K562 (cell line): ENCODE data around the gene PARD3B. TPM values are rescaled to one million over a fixed set of nuclear protein-coding genes. Genes with fewer than 3 reads are reported as not detected.

Experiments used
- CEBPG ChIP-seq, 3 experiments: fragments of 200-800 bp in 1 of 3; sonication (Bioruptor generic) in 1 of 3; sonication (generic) in 1 of 3; formaldehyde crosslinking in 1 of 3; IDR thresholded peaks in 2 of 3; conservative IDR thresholded peaks in 1 of 3; 2 replicates each; pipeline versions ENCODE4 v1.6.1 to v1.8.0; 2016 to 2022; ENCODE audit warnings: missing compliant biosample characterization in 2 of 3, missing genetic modification characterization in 2 of 3, mild to moderate bottlenecking in 1 of 3, missing genetic modification reagents in 1 of 3
- ELK3 ChIP-seq: fragments of 450-650 bp; formaldehyde crosslinking; IDR thresholded peaks from 2 replicates; pipeline ENCODE4 v1.4.0; 2020; ENCODE audit warnings: mild to moderate bottlenecking
- MGA ChIP-seq: fragments of 450-650 bp; IDR thresholded peaks from 2 replicates; pipeline ENCODE4 v1.6.1; 2016; ENCODE audit warnings: mild to moderate bottlenecking, moderate library complexity
- SREBF2 ChIP-seq: sonication (generic); formaldehyde crosslinking; IDR thresholded peaks from 2 replicates; pipeline ENCODE4 v1.4.0; 2020; ENCODE audit warnings: mild to moderate bottlenecking, missing genetic modification reagents
- ZNF197 ChIP-seq: fragments of 200-800 bp; sonication (Bioruptor generic); IDR thresholded peaks from 2 replicates; pipeline ENCODE4 v1.6.1; 2016; ENCODE audit warnings: low read depth, missing genetic modification characterization, missing compliant biosample characterization
- polyA plus RNA-seq, 8 experiments: library from polyadenylated mRNA; depleted of rRNA in 4 of 8; stranded (reverse) in 5 of 8; unstranded in 3 of 8; fragments of >200 nt; fragmentation: Nextera tagmentation in 2 of 8; fragmentation: Illumina TruSeq in 1 of 8; extraction: Ambion mirVana in 2 of 8; extraction: Trizol in 1 of 8; gene quantifications; 2 replicates each; pipeline versions ENCODE4 v1.2.1 to v1.2.3, GENCODE V29; 2011 to 2014; ENCODE audit warnings: inconsistent platforms in 1 of 8, missing spikeins in 1 of 8
- total RNA-seq, 7 experiments: library from RNA; depleted of rRNA in 6 of 7; stranded (reverse); fragments of >200 nt in 6 of 7; fragmentation: Illumina TruSeq in 2 of 7; extraction: Trizol in 2 of 7; gene quantifications; 2 replicates each; pipeline versions ENCODE4 v1.2.1 to v1.2.3, GENCODE V29; 2011 to 2021; ENCODE audit warnings: low replicate concordance in 1 of 7

PARD3B gene
- total and polyA plus RNA-seq, 9 of the 15 experiments (the other 6 are each of a cell fraction or from before 2014, with no cell fraction given), result 0.15 to 3.0 (median 1.1) TPM

GRCh38 chr2:204706939-204707338 is 161.7 kb downstream of the PARD3B start (continued):
- TF ChIP-seq MGA (no peak), CEBPG (CRISPR knock-in tag; IDR thresholded peaks at IDR 0.05) (no peak), CEBPG (tag; conservative IDR thresholded peaks at IDR 0.05 in 1 of 2, IDR thresholded peaks at IDR 0.05 in 1 of 2) (no peak), SREBF2 (no peak), ZNF197 (CRISPR knock-in tag) (no peak), ELK3 (CRISPR knock-in tag) (no peak)
